HepG2 (cell line): Measurements from ENCODE around the gene HSD3B7. TPM values are rescaled to one million over a fixed set of nuclear protein-coding genes. Genes with fewer than 3 reads are reported as not detected.

Experiments
- polyA plus RNA-seq, 8 experiments: library from polyadenylated mRNA; depleted of rRNA in 3 of 8; stranded (reverse) in 7 of 8; unstranded in 1 of 8; fragments of >200 nt; fragmentation: Illumina TruSeq in 4 of 8; extraction: Trizol in 4 of 8; gene quantifications; 2 replicates each; pipeline versions ENCODE4 v1.2.1 to v1.2.3, GENCODE V29; 2011 to 2016; ENCODE audit warnings: low read depth in 4 of 8, missing spikeins in 1 of 8, mixed read lengths in 1 of 8; ENCODE audit not compliant: insufficient read depth in 1 of 8
- small RNA-seq, 3 experiments: library from RNA; depleted of rRNA; stranded (forward); fragments of <200 nt; gene quantifications; one replicate each; pipeline ENCODE3, GENCODE V24; 2012; ENCODE audit warnings: low read depth in 2 of 3, low replicate concordance in 1 of 3; ENCODE audit not compliant: insufficient read length in 3 of 3, insufficient read depth in 2 of 3
- total RNA-seq, 5 experiments: library from RNA; depleted of rRNA; stranded (reverse); fragments of >200 nt; fragmentation: Illumina TruSeq; extraction: Trizol; gene quantifications; 2 replicates each; pipeline ENCODE4 v1.2.3, GENCODE V29; 2016; ENCODE audit warnings: low read depth in 1 of 5

Gene HSD3B7
- total and polyA plus RNA-seq, 2 of the 13 experiments (the other 11 are each of a cell fraction or from before 2014, with no cell fraction given): 32.9 to 69.7 TPM

Small RNA genes lying within 50 kb of the gene (small RNA-seq; reads per million reads assigned to genes)
- 0 to 0.97 (median 0) reads per million in 3 experiments for gene AC135048.1

Other genes starting within 250 kb of the HSD3B7 start
- 33.9 and 37.4 TPM in 2 replicates for gene PHKG2, start 236.8 kb upstream of the HSD3B7 start, total RNA-seq (2016; rRNA removed; fragmentation: Illumina TruSeq; extraction: Trizol)
- 39.8 and 42.1 TPM in 2 replicates for gene PHKG2, start 236.8 kb upstream of the HSD3B7 start, polyA plus RNA-seq (2011; rRNA removed)
- 1.2 and 6.4 TPM in 2 replicates for gene CFAP119, start 223.1 kb upstream of the HSD3B7 start, total RNA-seq (2016; rRNA removed; fragmentation: Illumina TruSeq; extraction: Trizol)
- 4.0 and 6.4 TPM in 2 replicates for gene CFAP119, start 223.1 kb upstream of the HSD3B7 start, polyA plus RNA-seq (2011; rRNA removed)
- 85.6 and 102 TPM in 2 replicates for gene RNF40, start 222.9 kb upstream of the HSD3B7 start, total RNA-seq (2016; rRNA removed; fragmentation: Illumina TruSeq; extraction: Trizol)
- gene RNF40, start 222.9 kb upstream of the HSD3B7 start, polyA plus RNA-seq (2011; rRNA removed): 84.0 and 91.0 TPM in 2 replicates
- 14.3 and 16.5 TPM in 2 replicates for gene ZNF629, start 198.0 kb upstream of the HSD3B7 start, total RNA-seq (2016; rRNA removed; fragmentation: Illumina TruSeq; extraction: Trizol)
- 6.1 and 8.2 TPM in 2 replicates for gene ZNF629, start 198.0 kb upstream of the HSD3B7 start, polyA plus RNA-seq (2011; rRNA removed)
- gene BCL7C, start 91.1 kb upstream of the HSD3B7 start, total RNA-seq (2016; rRNA removed; fragmentation: Illumina TruSeq; extraction: Trizol): 20.6 and 33.8 TPM in 2 replicates
- gene BCL7C, start 91.1 kb upstream of the HSD3B7 start, polyA plus RNA-seq (2011; rRNA removed): 17.3 and 17.7 TPM in 2 replicates
- gene CTF1, start 88.6 kb upstream of the HSD3B7 start, total RNA-seq (2016; rRNA removed; fragmentation: Illumina TruSeq; extraction: Trizol): 0.11 and 0.13 TPM in 2 replicates
- 1.8 and 2.6 TPM in 2 replicates for gene CTF1, start 88.6 kb upstream of the HSD3B7 start, polyA plus RNA-seq (2011; rRNA removed)
- gene FBXL19, start 61.6 kb upstream of the HSD3B7 start, total RNA-seq (2016; rRNA removed; fragmentation: Illumina TruSeq; extraction: Trizol): 7.4 and 13.7 TPM in 2 replicates
- 6.0 and 10.1 TPM in 2 replicates for gene FBXL19, start 61.6 kb upstream of the HSD3B7 start, polyA plus RNA-seq (2011; rRNA removed)
- 6.3 and 11.4 TPM in 2 replicates for gene ORAI3, start 36.1 kb upstream of the HSD3B7 start, total RNA-seq (2016; rRNA removed; fragmentation: Illumina TruSeq; extraction: Trizol)
- gene ORAI3, start 36.1 kb upstream of the HSD3B7 start, polyA plus RNA-seq (2011; rRNA removed): 32.0 and 41.3 TPM in 2 replicates
- gene SETD1A, start 27.5 kb upstream of the HSD3B7 start, total RNA-seq (2016; rRNA removed; fragmentation: Illumina TruSeq; extraction: Trizol): 3.6 and 5.6 TPM in 2 replicates
- gene SETD1A, start 27.5 kb upstream of the HSD3B7 start, polyA plus RNA-seq (2011; rRNA removed): 3.2 and 3.8 TPM in 2 replicates
- gene STX1B, start 25.4 kb downstream of the HSD3B7 start, total RNA-seq (2016; rRNA removed; fragmentation: Illumina TruSeq; extraction: Trizol): 1.7 and 3.0 TPM in 2 replicates
- 1.3 and 2.1 TPM in 2 replicates for gene STX1B, start 25.4 kb downstream of the HSD3B7 start, polyA plus RNA-seq (2011; rRNA removed)
- gene STX4, start 48.4 kb downstream of the HSD3B7 start, total RNA-seq (2016; rRNA removed; fragmentation: Illumina TruSeq; extraction: Trizol): 29.2 and 31.3 TPM in 2 replicates
- gene STX4, start 48.4 kb downstream of the HSD3B7 start, polyA plus RNA-seq (2011; rRNA removed): 34.6 and 37.0 TPM in 2 replicates
- 7.5 and 9.8 TPM in 2 replicates for gene ZNF668, start 89.0 kb downstream of the HSD3B7 start, total RNA-seq (2016; rRNA removed; fragmentation: Illumina TruSeq; extraction: Trizol)
- gene ZNF668, start 89.0 kb downstream of the HSD3B7 start, polyA plus RNA-seq (2011; rRNA removed): 3.8 and 4.0 TPM in 2 replicates
- gene ZNF646, start 89.2 kb downstream of the HSD3B7 start, total RNA-seq (2016; rRNA removed; fragmentation: Illumina TruSeq; extraction: Trizol): 7.8 and 10.9 TPM in 2 replicates
- gene ZNF646, start 89.2 kb downstream of the HSD3B7 start, polyA plus RNA-seq (2011; rRNA removed): 3.4 and 4.4 TPM in 2 replicates
- gene PRSS53, start 103.7 kb downstream of the HSD3B7 start, total RNA-seq (2016; rRNA removed; fragmentation: Illumina TruSeq; extraction: Trizol): 0.65 and 2.2 TPM in 2 replicates
- 6.9 and 7.4 TPM in 2 replicates for gene PRSS53, start 103.7 kb downstream of the HSD3B7 start, polyA plus RNA-seq (2011; rRNA removed)
- gene VKORC1, start 109.6 kb downstream of the HSD3B7 start, total RNA-seq (2016; rRNA removed; fragmentation: Illumina TruSeq; extraction: Trizol): 92.1 and 141 TPM in 2 replicates
- 613 and 615 TPM in 2 replicates for gene VKORC1, start 109.6 kb downstream of the HSD3B7 start, polyA plus RNA-seq (2011; rRNA removed)
- 24.9 and 25.2 TPM in 2 replicates for gene BCKDK, start 123.2 kb downstream of the HSD3B7 start, total RNA-seq (2016; rRNA removed; fragmentation: Illumina TruSeq; extraction: Trizol)
- 42.6 and 54.2 TPM in 2 replicates for gene BCKDK, start 123.2 kb downstream of the HSD3B7 start, polyA plus RNA-seq (2011; rRNA removed)
- 69.5 and 79.0 TPM in 2 replicates for gene KAT8, start 132.5 kb downstream of the HSD3B7 start, total RNA-seq (2016; rRNA removed; fragmentation: Illumina TruSeq; extraction: Trizol)
- 84.2 and 85.3 TPM in 2 replicates for gene KAT8, start 132.5 kb downstream of the HSD3B7 start, polyA plus RNA-seq (2011; rRNA removed)
- 1.2 and 2.6 TPM in 2 replicates for gene PRSS8, start 150.5 kb downstream of the HSD3B7 start, total RNA-seq (2016; rRNA removed; fragmentation: Illumina TruSeq; extraction: Trizol)
- gene PRSS8, start 150.5 kb downstream of the HSD3B7 start, polyA plus RNA-seq (2011; rRNA removed): 7.2 and 20.0 TPM in 2 replicates
- gene PRSS36, start 164.9 kb downstream of the HSD3B7 start, total RNA-seq (2016; rRNA removed; fragmentation: Illumina TruSeq; extraction: Trizol): 1.1 and 1.5 TPM in 2 replicates
- gene PRSS36, start 164.9 kb downstream of the HSD3B7 start, polyA plus RNA-seq (2011; rRNA removed): 2.1 and 2.7 TPM in 2 replicates
- gene FUS, start 194.9 kb downstream of the HSD3B7 start, total RNA-seq (2016; rRNA removed; fragmentation: Illumina TruSeq; extraction: Trizol): 64.8 and 68.1 TPM in 2 replicates
- 168 and 176 TPM in 2 replicates for gene FUS, start 194.9 kb downstream of the HSD3B7 start, polyA plus RNA-seq (2011; rRNA removed)
- gene PYCARD, start 217.6 kb downstream of the HSD3B7 start, total RNA-seq (2016; rRNA removed; fragmentation: Illumina TruSeq; extraction: Trizol): 4.4 and 4.8 TPM in 2 replicates
- 6.0 and 9.2 TPM in 2 replicates for gene PYCARD, start 217.6 kb downstream of the HSD3B7 start, polyA plus RNA-seq (2011; rRNA removed)
- not detected in 2 replicates for gene TRIM72, start 228.9 kb downstream of the HSD3B7 start, total RNA-seq (2016; rRNA removed; fragmentation: Illumina TruSeq; extraction: Trizol)
- gene TRIM72, start 228.9 kb downstream of the HSD3B7 start, polyA plus RNA-seq (2011; rRNA removed): not detected in 2 replicates
- not detected in 2 replicates for gene PYDC1, start 231.9 kb downstream of the HSD3B7 start, total RNA-seq (2016; rRNA removed; fragmentation: Illumina TruSeq; extraction: Trizol)
- not detected in 2 replicates for gene PYDC1, start 231.9 kb downstream of the HSD3B7 start, polyA plus RNA-seq (2011; rRNA removed)